ENCODE data around the gene CEP76. TPM values are rescaled to one million over a fixed set of nuclear protein-coding genes. Genes with fewer than 3 reads are reported as not detected.
A peak's percentile ranks its signal among the peaks of the same experiment; 100 is the strongest.

Gene CEP76
- polyA plus RNA-seq, 1 donor (not counting 4 experiments of a cell fraction or from before 2014, with no cell fraction given), result 10.7 TPM

- TF ChIP-seq EZH2 (IDR thresholded peaks at IDR 0.05; ENCODE audit: low read length) (no peak), CTCF (optimal IDR thresholded peaks at IDR 0.05 in 1 of 3, IDR thresholded peaks at IDR 0.05 in 1 of 3, conservative IDR thresholded peaks at IDR 0.05 in 1 of 3; ENCODE audit: extremely low read depth in 1 of 3, insufficient read depth in 2 of 3, low read length in 3 of 3) (no peak)
- FAIRE-seq (no peak), DNase-seq (ENCODE audit: low read depth, low spot score) (no peak)
- no peaks in the 10 kb centered on the region for H3K27me3 ChIP-seq (ENCODE audit: control insufficient read depth, extremely low read depth, insufficient read depth, low read length)
- peaks cover 11% of the 10 kb centered on the region for H3K4me1 ChIP-seq (ENCODE audit: control insufficient read depth, extremely low read depth, insufficient read depth, low read length)
- H3K9me1 ChIP-seq (ENCODE audit: control insufficient read depth, extremely low read depth, insufficient read depth, low read length), result peaks cover 2% of the 10 kb centered on the region
- peak overlapping the region; percentile 91 for H3K27ac ChIP-seq (ENCODE audit: control insufficient read depth, insufficient read depth, low read length)
- peak overlapping the region; percentile 85 to 98 (median 92) for H3K4me3 ChIP-seq (ENCODE audit: control insufficient read depth in 2 of 3, extremely low read depth in 1 of 3, insufficient read depth in 2 of 3, low read depth in 1 of 3, low read length in 3 of 3)
- H3K79me2 ChIP-seq (ENCODE audit: control insufficient read depth, insufficient read depth, low read length), result peaks cover 43% of the 10 kb centered on the region
- dilution Hi-C loops (cut with MboI; ENCODE audit: extremely low pct_ligation_motif_present, low sequenced_read_pairs), result no loop called here
- H2AFZ ChIP-seq (ENCODE audit: control insufficient read depth, low read length), result peak overlapping the region; percentile 88
- no peaks in the 10 kb centered on the region for H3K9me3 ChIP-seq (ENCODE audit: control insufficient read depth, low read depth, low read length)
- H4K20me1 ChIP-seq (ENCODE audit: control insufficient read depth, extremely low read depth, insufficient read depth, low read length), result peaks cover 3% of the 10 kb centered on the region
- peak overlapping the region; percentile 92 for H3K9ac ChIP-seq (ENCODE audit: control insufficient read depth, extremely low read depth, insufficient read depth, low read length)
- peak overlapping the region; percentile 77 for H3K4me2 ChIP-seq (ENCODE audit: control insufficient read depth, extremely low read depth, insufficient read depth, low read depth, low read length)
- H3K36me3 ChIP-seq (ENCODE audit: control insufficient read depth in 2 of 2, extremely low read depth in 1 of 2, insufficient read depth in 2 of 2, low read length in 2 of 2), result no peaks in the 10 kb centered on the region
Measured at GRCh38 chr18:12656938-12657683, 45.4 kb downstream of the CEP76 start.

GRCh38 chr18:12656605-12656937 lies 46.0 kb downstream of the CEP76 start:
- H3K9me1 ChIP-seq (ENCODE audit: control insufficient read depth, extremely low read depth, insufficient read depth, low read length), result peaks cover 2% of the 10 kb centered on the region
- peak overlapping the region; percentile 91 for H3K27ac ChIP-seq (ENCODE audit: control insufficient read depth, insufficient read depth, low read length)
- H3K4me2 ChIP-seq (ENCODE audit: control insufficient read depth, extremely low read depth, insufficient read depth, low read depth, low read length), result peak overlapping the region; percentile 77
- peak overlapping the region; percentile 85 to 98 (median 92) for H3K4me3 ChIP-seq (ENCODE audit: control insufficient read depth in 2 of 3, extremely low read depth in 1 of 3, insufficient read depth in 2 of 3, low read depth in 1 of 3, low read length in 3 of 3)
- dilution Hi-C loops (cut with MboI; ENCODE audit: extremely low pct_ligation_motif_present, low sequenced_read_pairs), result no loop called here
- H3K4me1 ChIP-seq (ENCODE audit: control insufficient read depth, extremely low read depth, insufficient read depth, low read length), result peaks cover 11% of the 10 kb centered on the region
- no peak for TF ChIP-seq CTCF (optimal IDR thresholded peaks at IDR 0.05 in 1 of 3, IDR thresholded peaks at IDR 0.05 in 1 of 3, conservative IDR thresholded peaks at IDR 0.05 in 1 of 3; ENCODE audit: extremely low read depth in 1 of 3, insufficient read depth in 2 of 3, low read length in 3 of 3)
- TF ChIP-seq EZH2 (IDR thresholded peaks at IDR 0.05; ENCODE audit: low read length), result no peak
- no peak for DNase-seq (ENCODE audit: low read depth, low spot score)
- H3K36me3 ChIP-seq (ENCODE audit: control insufficient read depth in 2 of 2, extremely low read depth in 1 of 2, insufficient read depth in 2 of 2, low read length in 2 of 2), result no peaks in the 10 kb centered on the region
- H4K20me1 ChIP-seq (ENCODE audit: control insufficient read depth, extremely low read depth, insufficient read depth, low read length), result peaks cover 3% of the 10 kb centered on the region
- no peak for FAIRE-seq
- H3K27me3 ChIP-seq (ENCODE audit: control insufficient read depth, extremely low read depth, insufficient read depth, low read length), result no peaks in the 10 kb centered on the region
- H3K9me3 ChIP-seq (ENCODE audit: control insufficient read depth, low read depth, low read length), result no peaks in the 10 kb centered on the region
- peak overlapping the region; percentile 88 for H2AFZ ChIP-seq (ENCODE audit: control insufficient read depth, low read length)
- peaks cover 48% of the 10 kb centered on the region for H3K79me2 ChIP-seq (ENCODE audit: control insufficient read depth, insufficient read depth, low read length)
- H3K9ac ChIP-seq (ENCODE audit: control insufficient read depth, extremely low read depth, insufficient read depth, low read length), result peak overlapping the region; percentile 92

Measured in keratinocyte (primary cell).